CD4-positive, alpha-beta T cell (primary cell): Measurements from ENCODE around the gene KCNMA1. TPM values are rescaled to one million over a fixed set of nuclear protein-coding genes. Genes with fewer than 3 reads are reported as not detected.

Source experiments
- ATAC-seq: fragments of 200-7000 bp; cut with Tn5 transposase; one replicate; pipeline ENCODE4 v1.10.0; 2022; ENCODE audit warnings: mild to moderate bottlenecking; ENCODE audit not compliant: poor library complexity
- CTCF ChIA-PET: fragments of 350-600 bp; sonication (Branson Sonifier 250); formaldehyde crosslinking; loops from one replicate; lab custom pipeline; 2021; ENCODE audit warnings: antibody characterized with exemption, inconsistent platforms; lab: Charles Lee
- POLR2A ChIA-PET: fragments of 350-600 bp; sonication (Branson Sonifier 250); formaldehyde crosslinking; loops from one replicate; lab custom pipeline; 2021; ENCODE audit warnings: antibody characterized with exemption, inconsistent platforms; lab: Charles Lee
- DNase-seq, 14 experiments: peaks; one replicate each; pipeline ENCODE4 v3.0.0-alpha.2; 2013 to 2020; ENCODE audit warnings: mixed read lengths in 2 of 14
- H3K27ac ChIP-seq, 2 donors: one replicate each; pipeline versions ENCODE4 v1.5.1 to v1.7.0; 2013; ENCODE audit warnings: low read length in 2 of 2, low read depth in 1 of 2, mild to moderate bottlenecking in 1 of 2
- H3K27me3 ChIP-seq, 2 experiments: 1 replicate in 1 of 2; 2 replicates in 1 of 2; pipeline versions ENCODE4 v1.6.1 to v1.7.0; 2013; ENCODE audit warnings: low read length in 2 of 2, control low read depth in 1 of 2, mild to moderate bottlenecking in 1 of 2, moderate library complexity in 1 of 2; ENCODE audit not compliant: insufficient read depth in 2 of 2, control insufficient read depth in 1 of 2
- H3K36me3 ChIP-seq: one replicate; pipeline ENCODE4 v1.6.1; 2013; ENCODE audit warnings: low read length, control low read depth; ENCODE audit not compliant: insufficient read depth
- H3K4me1 ChIP-seq: one replicate; pipeline ENCODE4 v1.6.1; 2013; ENCODE audit warnings: low read length, control low read depth; ENCODE audit not compliant: insufficient read depth
- H3K4me3 ChIP-seq: one replicate; pipeline ENCODE4 v1.5.1; 2013; ENCODE audit warnings: mild to moderate bottlenecking, low read length, moderate library complexity
- H3K9me3 ChIP-seq, 2 experiments: 1 replicate in 1 of 2; 2 replicates in 1 of 2; pipeline versions ENCODE4 v1.6.1 to v1.7.0; 2013; ENCODE audit warnings: low read length in 2 of 2, mild to moderate bottlenecking in 2 of 2, control low read depth in 1 of 2, moderate library complexity in 1 of 2; ENCODE audit not compliant: control insufficient read depth in 1 of 2, insufficient read depth in 1 of 2
- H3K27ac Mint-ChIP-seq: one replicate; pipeline ENCODE4 v1.8.0; 2020; ENCODE audit warnings: mixed read lengths
- H3K27me3 Mint-ChIP-seq: one replicate; pipeline ENCODE4 v1.8.0; 2021; ENCODE audit warnings: mixed read lengths
- H3K36me3 Mint-ChIP-seq: one replicate; pipeline ENCODE4 v1.8.0; 2021; ENCODE audit warnings: low read depth, mixed read lengths
- H3K4me1 Mint-ChIP-seq: one replicate; pipeline ENCODE4 v1.8.0; 2021; ENCODE audit warnings: low read depth, mixed read lengths
- H3K4me3 Mint-ChIP-seq: one replicate; pipeline ENCODE4 v1.8.0; 2020; ENCODE audit warnings: mild to moderate bottlenecking, mixed read lengths
- H3K9me3 Mint-ChIP-seq: one replicate; pipeline ENCODE4 v1.8.0; 2020; ENCODE audit warnings: mixed read lengths
- intact Hi-C, 2 experiments: fragments of 100-400 bp; cut with DNase I in 1 of 2; cut with micrococcal nuclease in 1 of 2; formaldehyde crosslinking; loops; one replicate each; pipeline versions ENCODE4 v1.15.1 to v1.9.0; 2023 to 2025; cut with DNase I, micrococcal nuclease
- total RNA-seq, 174 experiments: library from RNA in 2 of 174; stranded (reverse) in 2 of 174; gene quantifications; one replicate each; pipeline ENCODE4 v1.2.3 and lab custom pipeline; 2021 to 2026
- TF ChIP-seq, protein P1 (sequence below): fragments of 200-600 bp; IDR thresholded peaks from one replicate; pipeline ENCODE4 v1.8.0; 2022; ENCODE audit warnings: antibody characterized with exemption, mild to moderate bottlenecking

KCNMA1 gene
- total RNA-seq, 2 experiments from 2014 or later = not detected

GRCh38 chr10:77026148-77026547 lies 611.5 kb downstream of the KCNMA1 start:
- ChIA-PET CTCF (no interaction called here), POLR2A (no interaction called here)
- no peaks in the 10 kb centered on the region for H3K36me3 Mint-ChIP-seq
- Histone ChIP-seq H3K4me3 (no peak overlapping the region), H3K27me3 (no peaks in the 10 kb centered on the region), H3K27ac (no peak overlapping the region), H3K4me1 (no peaks in the 10 kb centered on the region), H3K36me3 (no peaks in the 10 kb centered on the region), H3K9me3 (no peaks in the 10 kb centered on the region)
- intact Hi-C loops = no loop called here
- H3K4me3 Mint-ChIP-seq = no peak overlapping the region
- ATAC-seq = no peak
- H3K4me1 Mint-ChIP-seq = no peaks in the 10 kb centered on the region
- H3K9me3 Mint-ChIP-seq = no peaks in the 10 kb centered on the region
- peaks cover 5% of the 10 kb centered on the region for H3K27me3 Mint-ChIP-seq
- TF ChIP-seq, protein P1, sequence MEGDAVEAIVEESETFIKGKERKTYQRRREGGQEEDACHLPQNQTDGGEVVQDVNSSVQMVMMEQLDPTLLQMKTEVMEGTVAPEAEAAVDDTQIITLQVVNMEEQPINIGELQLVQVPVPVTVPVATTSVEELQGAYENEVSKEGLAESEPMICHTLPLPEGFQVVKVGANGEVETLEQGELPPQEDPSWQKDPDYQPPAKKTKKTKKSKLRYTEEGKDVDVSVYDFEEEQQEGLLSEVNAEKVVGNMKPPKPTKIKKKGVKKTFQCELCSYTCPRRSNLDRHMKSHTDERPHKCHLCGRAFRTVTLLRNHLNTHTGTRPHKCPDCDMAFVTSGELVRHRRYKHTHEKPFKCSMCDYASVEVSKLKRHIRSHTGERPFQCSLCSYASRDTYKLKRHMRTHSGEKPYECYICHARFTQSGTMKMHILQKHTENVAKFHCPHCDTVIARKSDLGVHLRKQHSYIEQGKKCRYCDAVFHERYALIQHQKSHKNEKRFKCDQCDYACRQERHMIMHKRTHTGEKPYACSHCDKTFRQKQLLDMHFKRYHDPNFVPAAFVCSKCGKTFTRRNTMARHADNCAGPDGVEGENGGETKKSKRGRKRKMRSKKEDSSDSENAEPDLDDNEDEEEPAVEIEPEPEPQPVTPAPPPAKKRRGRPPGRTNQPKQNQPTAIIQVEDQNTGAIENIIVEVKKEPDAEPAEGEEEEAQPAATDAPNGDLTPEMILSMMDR = no peak
- DNase-seq = no peak
- H3K27ac Mint-ChIP-seq = no peak overlapping the region

- Histone ChIP-seq H3K9me3 (no peaks in the 10 kb centered on the region), H3K36me3 (no peaks in the 10 kb centered on the region), H3K4me1 (no peaks in the 10 kb centered on the region), H3K4me3 (no peak overlapping the region), H3K27me3 (no peaks in the 10 kb centered on the region), H3K27ac (no peak overlapping the region)
- TF ChIP-seq, protein P1 = no peak
- POLR2A ChIA-PET = no interaction called here
- no peak for DNase-seq
- Mint-ChIP-seq H3K36me3 (no peaks in the 10 kb centered on the region), H3K27ac (no peak overlapping the region), H3K27me3 (peaks cover 5% of the 10 kb centered on the region), H3K4me1 (no peaks in the 10 kb centered on the region), H3K9me3 (no peaks in the 10 kb centered on the region), H3K4me3 (no peak overlapping the region)
- no peak for ATAC-seq
- intact Hi-C loops = no loop called here
- CTCF ChIA-PET = no interaction called here
Measured at GRCh38 chr10:77024461-77024860, 613.1 kb downstream of the KCNMA1 start.

DNA sequence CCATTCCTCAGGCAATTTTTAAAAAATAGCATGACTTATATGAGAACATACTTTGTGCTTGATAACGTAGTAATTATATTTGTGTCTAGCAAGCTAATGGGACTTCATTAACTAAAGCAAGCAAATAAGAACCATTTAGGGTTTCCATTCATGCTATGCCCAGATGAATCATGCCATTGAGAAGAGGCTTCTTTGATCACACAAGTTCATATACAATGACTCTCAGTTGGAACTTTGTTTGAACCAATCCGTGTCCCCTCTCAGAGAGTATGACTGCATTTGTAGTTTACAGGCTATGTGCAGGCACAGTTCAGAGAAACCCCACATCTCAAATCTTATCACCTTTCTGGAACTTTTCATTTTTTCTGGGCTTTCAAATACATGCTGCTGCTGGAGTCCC lies 614.2 kb downstream of the KCNMA1 start:
- CTCF ChIA-PET = no interaction called here

More for the DNA sequence above, 614.2 kb downstream of the KCNMA1 start:
- ATAC-seq (no peak), DNase-seq (no peak)
- Mint-ChIP-seq H3K36me3 (no peaks in the 10 kb centered on the region), H3K27ac (no peak overlapping the region), H3K27me3 (peaks cover 3% of the 10 kb centered on the region), H3K9me3 (no peaks in the 10 kb centered on the region), H3K4me3 (no peak overlapping the region), H3K4me1 (no peaks in the 10 kb centered on the region)
- Histone ChIP-seq H3K4me3 (no peak overlapping the region), H3K27ac (no peak overlapping the region), H3K27me3 (no peaks in the 10 kb centered on the region), H3K9me3 (no peaks in the 10 kb centered on the region), H3K36me3 (no peaks in the 10 kb centered on the region), H3K4me1 (no peaks in the 10 kb centered on the region)
- intact Hi-C loops = no loop called here
- POLR2A ChIA-PET = no interaction called here
- TF ChIP-seq, protein P1 = no peak
